ENCODE results near the gene EHMT2.

Gene EHMT2
- long read RNA-seq, full-length matches to known transcripts, result 155 of 232 reads
- long read RNA-seq, partial matches to known transcripts, result 56 of 232 reads
- long read RNA-seq, other reads (novel, unspliced or antisense), result 21 of 232 reads

DNA sequence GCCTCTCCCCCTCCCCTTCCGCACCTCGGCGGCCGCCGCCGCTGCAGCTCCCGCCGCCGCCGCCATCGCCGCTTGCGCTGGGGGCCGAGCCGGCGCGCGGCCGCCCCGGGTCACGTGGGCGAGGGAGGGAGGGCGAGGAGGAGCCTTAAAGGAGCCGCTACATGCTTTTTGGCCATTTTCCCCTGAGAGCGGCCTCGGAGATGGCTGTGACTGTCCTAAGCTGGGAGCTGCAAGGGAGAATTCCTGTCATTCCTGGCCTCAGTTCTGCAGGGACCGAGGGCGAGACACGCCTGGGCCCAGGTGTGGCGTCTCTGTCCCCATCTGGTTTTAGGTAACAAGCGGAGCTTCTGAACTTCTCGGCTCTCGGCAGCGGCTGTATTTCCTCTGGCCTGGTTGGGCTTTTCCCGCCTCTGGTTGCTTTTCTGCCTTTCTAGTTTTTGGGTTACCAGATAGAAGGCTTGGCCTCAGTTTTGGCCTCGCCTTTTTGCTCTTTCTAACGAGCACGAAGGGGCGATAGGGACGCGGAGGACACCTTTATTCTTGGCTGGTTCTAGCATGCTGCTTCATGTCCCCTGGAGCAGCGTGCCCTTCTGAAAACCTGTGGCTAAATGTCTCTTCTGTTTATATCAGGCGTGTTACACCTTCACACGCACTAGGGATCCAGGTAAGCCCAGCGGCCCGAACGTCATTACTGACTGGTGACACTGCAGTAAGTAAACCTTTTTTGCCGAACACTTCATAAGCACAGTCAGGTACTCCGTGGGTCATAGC is at the start of gene EHMT2:
TSS of gene EHMT2 (minus strand) at position 87 of the 771 bp plus-strand sequence. CDS start at position 66, 21 bp downstream.
- DNase-seq (ENCODE audit: low read depth in 1 of 2, low spot score in 1 of 2), result peak; percentile 70 to 85
- Histone ChIP-seq H3K27me3 (ENCODE audit: insufficient read depth, poor library complexity, severe bottlenecking) (no peaks in the 10 kb centered on the region), H3K4me3 (replicated peaks; ENCODE audit: insufficient read depth, low read length) (peak within 1 kb of the TSS; percentile 78), H3K27ac (replicated peaks) (peak within 1 kb of the TSS; percentile 74)
- TF ChIP-seq CTCF (IDR thresholded peaks at IDR 0.05; ENCODE audit: insufficient read depth, low read length), result no peak
- TF ChIP-seq POLR2AphosphoS5 (IDR thresholded peaks at IDR 0.05; ENCODE audit: low read depth), result peak; percentile 65; the same call in 1 of the 2 replicates
- TF ChIP-seq SPI1 (IDR thresholded peaks at IDR 0.05; ENCODE audit: borderline replicate concordance, low read depth), result no peak
- no peak for TF ChIP-seq GABPA (IDR thresholded peaks at IDR 0.05; ENCODE audit: low read depth)
- TF ChIP-seq, protein P1, sequence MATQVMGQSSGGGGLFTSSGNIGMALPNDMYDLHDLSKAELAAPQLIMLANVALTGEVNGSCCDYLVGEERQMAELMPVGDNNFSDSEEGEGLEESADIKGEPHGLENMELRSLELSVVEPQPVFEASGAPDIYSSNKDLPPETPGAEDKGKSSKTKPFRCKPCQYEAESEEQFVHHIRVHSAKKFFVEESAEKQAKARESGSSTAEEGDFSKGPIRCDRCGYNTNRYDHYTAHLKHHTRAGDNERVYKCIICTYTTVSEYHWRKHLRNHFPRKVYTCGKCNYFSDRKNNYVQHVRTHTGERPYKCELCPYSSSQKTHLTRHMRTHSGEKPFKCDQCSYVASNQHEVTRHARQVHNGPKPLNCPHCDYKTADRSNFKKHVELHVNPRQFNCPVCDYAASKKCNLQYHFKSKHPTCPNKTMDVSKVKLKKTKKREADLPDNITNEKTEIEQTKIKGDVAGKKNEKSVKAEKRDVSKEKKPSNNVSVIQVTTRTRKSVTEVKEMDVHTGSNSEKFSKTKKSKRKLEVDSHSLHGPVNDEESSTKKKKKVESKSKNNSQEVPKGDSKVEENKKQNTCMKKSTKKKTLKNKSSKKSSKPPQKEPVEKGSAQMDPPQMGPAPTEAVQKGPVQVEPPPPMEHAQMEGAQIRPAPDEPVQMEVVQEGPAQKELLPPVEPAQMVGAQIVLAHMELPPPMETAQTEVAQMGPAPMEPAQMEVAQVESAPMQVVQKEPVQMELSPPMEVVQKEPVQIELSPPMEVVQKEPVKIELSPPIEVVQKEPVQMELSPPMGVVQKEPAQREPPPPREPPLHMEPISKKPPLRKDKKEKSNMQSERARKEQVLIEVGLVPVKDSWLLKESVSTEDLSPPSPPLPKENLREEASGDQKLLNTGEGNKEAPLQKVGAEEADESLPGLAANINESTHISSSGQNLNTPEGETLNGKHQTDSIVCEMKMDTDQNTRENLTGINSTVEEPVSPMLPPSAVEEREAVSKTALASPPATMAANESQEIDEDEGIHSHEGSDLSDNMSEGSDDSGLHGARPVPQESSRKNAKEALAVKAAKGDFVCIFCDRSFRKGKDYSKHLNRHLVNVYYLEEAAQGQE (IDR thresholded peaks at IDR 0.05; ENCODE audit: insufficient replicate concordance, low read depth), result peak; percentile 54

DNA sequence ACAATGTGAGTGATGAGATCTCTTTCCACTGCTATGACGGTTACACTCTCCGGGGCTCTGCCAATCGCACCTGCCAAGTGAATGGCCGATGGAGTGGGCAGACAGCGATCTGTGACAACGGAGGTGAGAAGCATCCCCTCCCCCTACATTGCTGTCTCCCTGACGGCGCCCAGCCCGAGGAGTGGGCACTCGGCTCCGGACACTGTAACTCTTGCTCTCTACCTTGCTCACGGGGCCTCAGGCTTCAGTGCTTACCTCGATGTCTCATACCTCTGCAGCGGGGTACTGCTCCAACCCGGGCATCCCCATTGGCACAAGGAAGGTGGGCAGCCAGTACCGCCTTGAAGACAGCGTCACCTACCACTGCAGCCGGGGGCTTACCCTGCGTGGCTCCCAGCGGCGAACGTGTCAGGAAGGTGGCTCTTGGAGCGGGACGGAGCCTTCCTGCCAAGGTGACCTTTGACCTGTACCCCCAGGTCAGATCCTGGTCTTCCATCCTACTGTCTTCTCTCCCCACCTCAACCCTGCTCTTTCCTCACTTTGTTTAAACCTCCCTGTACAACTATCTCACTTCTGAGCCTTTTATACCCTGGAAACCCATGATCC is 49.7 kb upstream of the EHMT2 start:
- Histone ChIP-seq H3K27me3 (ENCODE audit: insufficient read depth, poor library complexity, severe bottlenecking) (peaks cover 4% of the 10 kb centered on the region), H3K27ac (replicated peaks) (no peak overlapping the region), H3K4me3 (replicated peaks; ENCODE audit: insufficient read depth, low read length) (no peak overlapping the region)
- no peak for DNase-seq (ENCODE audit: low read depth in 1 of 2, low spot score in 1 of 2)
- TF ChIP-seq, protein P1 (IDR thresholded peaks at IDR 0.05; ENCODE audit: insufficient replicate concordance, low read depth), result no peak
- TF ChIP-seq GABPA (IDR thresholded peaks at IDR 0.05; ENCODE audit: low read depth) (no peak), SPI1 (IDR thresholded peaks at IDR 0.05; ENCODE audit: borderline replicate concordance, low read depth) (no peak), CTCF (IDR thresholded peaks at IDR 0.05; ENCODE audit: insufficient read depth, low read length) (no peak), POLR2AphosphoS5 (IDR thresholded peaks at IDR 0.05; ENCODE audit: low read depth) (no peak)

DNA sequence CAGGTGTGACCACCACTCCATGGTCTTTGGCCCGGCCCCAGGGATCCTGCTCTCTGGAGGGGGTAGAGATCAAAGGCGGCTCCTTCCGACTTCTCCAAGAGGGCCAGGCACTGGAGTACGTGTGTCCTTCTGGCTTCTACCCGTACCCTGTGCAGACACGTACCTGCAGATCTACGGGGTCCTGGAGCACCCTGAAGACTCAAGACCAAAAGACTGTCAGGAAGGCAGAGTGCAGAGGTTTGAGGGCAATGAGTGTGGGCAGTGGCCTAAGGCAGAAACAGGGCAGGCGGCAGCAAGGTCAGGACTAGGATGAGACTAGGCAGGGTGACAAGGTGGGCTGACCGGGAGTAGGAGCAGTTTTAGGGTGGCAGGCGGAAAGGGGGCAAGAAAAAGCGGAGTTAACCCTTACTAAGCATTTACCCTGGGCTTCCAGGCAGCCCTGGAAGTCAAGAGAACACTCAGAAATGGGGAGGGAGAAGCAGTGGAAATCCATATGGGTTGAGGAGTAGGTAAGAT is 48.9 kb upstream of the EHMT2 start:
- TF ChIP-seq CTCF (IDR thresholded peaks at IDR 0.05; ENCODE audit: insufficient read depth, low read length), result no peak
- TF ChIP-seq, protein P1 (IDR thresholded peaks at IDR 0.05; ENCODE audit: insufficient replicate concordance, low read depth), result no peak
- TF ChIP-seq SPI1 (IDR thresholded peaks at IDR 0.05; ENCODE audit: borderline replicate concordance, low read depth), result no peak
- TF ChIP-seq GABPA (IDR thresholded peaks at IDR 0.05; ENCODE audit: low read depth), result no peak
- no peak for TF ChIP-seq POLR2AphosphoS5 (IDR thresholded peaks at IDR 0.05; ENCODE audit: low read depth)
- H3K4me3 ChIP-seq (replicated peaks; ENCODE audit: insufficient read depth, low read length), result no peak overlapping the region
- H3K27ac ChIP-seq (replicated peaks), result no peak overlapping the region
- H3K27me3 ChIP-seq (ENCODE audit: insufficient read depth, poor library complexity, severe bottlenecking), result peaks cover 4% of the 10 kb centered on the region
- no peak for DNase-seq (ENCODE audit: low read depth in 1 of 2, low spot score in 1 of 2)

All from HL-60 (cell line).